ENCODE results near the gene TNPO2.

TNPO2 gene

GRCh38 chr19:12681074-12681987 is 42.4 kb downstream of the TNPO2 start, which contains the start of gene DHPS (continued):
- TF ChIP-seq ZNF18 (tag by site-specific recombination; IDR thresholded peaks at IDR 0.05) (peak; percentile 78), ZNF571 (tag by site-specific recombination; IDR thresholded peaks at IDR 0.05) (no peak), ZNF324 (tag by site-specific recombination; IDR thresholded peaks at IDR 0.05) (peak; percentile 45; the same call in 1 of the 2 replicates), ZNF561 (tag by site-specific recombination; IDR thresholded peaks at IDR 0.05; ENCODE audit: borderline replicate concordance) (0 out of 2 replicates have a peak, but pooled peaks have one; percentile 67), ZFP69B (tag by site-specific recombination; IDR thresholded peaks at IDR 0.05) (peak; percentile 19; the same call in 1 of the 2 replicates), ZNF366 (tag by site-specific recombination; conservative IDR thresholded peaks at IDR 0.05) (peak; percentile 59), GLIS1 (tag by site-specific recombination; IDR thresholded peaks at IDR 0.05) (peak; percentile 66), ZNF146 (tag by site-specific recombination; IDR thresholded peaks at IDR 0.05) (peak; percentile 26; the same call in 1 of the 2 replicates), KLF1 (tag by site-specific recombination; IDR thresholded peaks at IDR 0.05) (peak; percentile 32), ZBTB20 (tag by site-specific recombination; IDR thresholded peaks at IDR 0.05) (peak; percentile 91), ZNF423 (tag by site-specific recombination; IDR thresholded peaks at IDR 0.05) (no peak), ATF2 (tag by site-specific recombination; IDR thresholded peaks at IDR 0.05; ENCODE audit: low read depth) (no peak), ZNF518A (tag by site-specific recombination; conservative IDR thresholded peaks at IDR 0.05; ENCODE audit: low read depth) (peak; percentile 91), KLF9 (tag by site-specific recombination; IDR thresholded peaks at IDR 0.05; ENCODE audit: low read depth) (peak; percentile 88), ZNF394 (tag by site-specific recombination; IDR thresholded peaks at IDR 0.05; ENCODE audit: borderline replicate concordance) (peak; percentile 75; the same call in 1 of the 2 replicates), IKZF3 (tag by site-specific recombination; IDR thresholded peaks at IDR 0.05) (peak; percentile 81), ZNF704 (tag by site-specific recombination; IDR thresholded peaks at IDR 0.05) (no peak), ZEB2 (tag by site-specific recombination; IDR thresholded peaks at IDR 0.05) (peak; percentile 95), KLF8 (tag by site-specific recombination; IDR thresholded peaks at IDR 0.05) (peak; percentile 70), WT1 (tag by site-specific recombination; IDR thresholded peaks at IDR 0.05) (peak; percentile 47), ZBTB7A (tag by site-specific recombination; IDR thresholded peaks at IDR 0.05; ENCODE audit: low read depth) (peak; percentile 48; the same call in 1 of the 2 replicates)
- TF ChIP-seq, protein P1, sequence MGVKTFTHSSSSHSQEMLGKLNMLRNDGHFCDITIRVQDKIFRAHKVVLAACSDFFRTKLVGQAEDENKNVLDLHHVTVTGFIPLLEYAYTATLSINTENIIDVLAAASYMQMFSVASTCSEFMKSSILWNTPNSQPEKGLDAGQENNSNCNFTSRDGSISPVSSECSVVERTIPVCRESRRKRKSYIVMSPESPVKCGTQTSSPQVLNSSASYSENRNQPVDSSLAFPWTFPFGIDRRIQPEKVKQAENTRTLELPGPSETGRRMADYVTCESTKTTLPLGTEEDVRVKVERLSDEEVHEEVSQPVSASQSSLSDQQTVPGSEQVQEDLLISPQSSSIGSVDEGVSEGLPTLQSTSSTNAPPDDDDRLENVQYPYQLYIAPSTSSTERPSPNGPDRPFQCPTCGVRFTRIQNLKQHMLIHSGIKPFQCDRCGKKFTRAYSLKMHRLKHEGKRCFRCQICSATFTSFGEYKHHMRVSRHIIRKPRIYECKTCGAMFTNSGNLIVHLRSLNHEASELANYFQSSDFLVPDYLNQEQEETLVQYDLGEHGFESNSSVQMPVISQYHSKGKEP (tag by site-specific recombination; IDR thresholded peaks at IDR 0.05) = 0 out of 2 replicates have a peak, but pooled peaks have one; percentile 28
- TF ChIP-seq, protein P2, sequence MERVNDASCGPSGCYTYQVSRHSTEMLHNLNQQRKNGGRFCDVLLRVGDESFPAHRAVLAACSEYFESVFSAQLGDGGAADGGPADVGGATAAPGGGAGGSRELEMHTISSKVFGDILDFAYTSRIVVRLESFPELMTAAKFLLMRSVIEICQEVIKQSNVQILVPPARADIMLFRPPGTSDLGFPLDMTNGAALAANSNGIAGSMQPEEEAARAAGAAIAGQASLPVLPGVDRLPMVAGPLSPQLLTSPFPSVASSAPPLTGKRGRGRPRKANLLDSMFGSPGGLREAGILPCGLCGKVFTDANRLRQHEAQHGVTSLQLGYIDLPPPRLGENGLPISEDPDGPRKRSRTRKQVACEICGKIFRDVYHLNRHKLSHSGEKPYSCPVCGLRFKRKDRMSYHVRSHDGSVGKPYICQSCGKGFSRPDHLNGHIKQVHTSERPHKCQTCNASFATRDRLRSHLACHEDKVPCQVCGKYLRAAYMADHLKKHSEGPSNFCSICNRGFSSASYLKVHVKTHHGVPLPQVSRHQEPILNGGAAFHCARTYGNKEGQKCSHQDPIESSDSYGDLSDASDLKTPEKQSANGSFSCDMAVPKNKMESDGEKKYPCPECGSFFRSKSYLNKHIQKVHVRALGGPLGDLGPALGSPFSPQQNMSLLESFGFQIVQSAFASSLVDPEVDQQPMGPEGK (tag by site-specific recombination; IDR thresholded peaks at IDR 0.05) = peak; percentile 98
